ES-I3 (cell line): ENCODE measurements around the gene CD96.
"Not testable (repeated sequence)": the region's sequence is repeated elsewhere in the genome, so short reads cannot be mapped to it uniquely, and the experiment has no call there.

Source experiments
- H3K36me3 ChIP-seq: 2 replicates; pipeline ENCODE4 v1.6.1; 2013; ENCODE audit warnings: mild to moderate bottlenecking, low read length, control low read depth, moderate library complexity; ENCODE audit not compliant: insufficient read depth
- H3K4me1 ChIP-seq: 2 replicates; pipeline ENCODE4 v1.6.1; 2013; ENCODE audit warnings: mild to moderate bottlenecking, control low read depth, low read length; ENCODE audit not compliant: insufficient read depth
- H3K9ac ChIP-seq: 2 replicates; pipeline ENCODE4 v1.6.1; 2013; ENCODE audit warnings: low read depth, mild to moderate bottlenecking, low read length, moderate library complexity
- H3K9me3 ChIP-seq: 2 replicates; pipeline ENCODE4 v1.6.1; 2013; ENCODE audit warnings: mild to moderate bottlenecking, low read length, moderate library complexity; ENCODE audit not compliant: control insufficient read depth, insufficient read depth

The CD96 gene

DNA sequence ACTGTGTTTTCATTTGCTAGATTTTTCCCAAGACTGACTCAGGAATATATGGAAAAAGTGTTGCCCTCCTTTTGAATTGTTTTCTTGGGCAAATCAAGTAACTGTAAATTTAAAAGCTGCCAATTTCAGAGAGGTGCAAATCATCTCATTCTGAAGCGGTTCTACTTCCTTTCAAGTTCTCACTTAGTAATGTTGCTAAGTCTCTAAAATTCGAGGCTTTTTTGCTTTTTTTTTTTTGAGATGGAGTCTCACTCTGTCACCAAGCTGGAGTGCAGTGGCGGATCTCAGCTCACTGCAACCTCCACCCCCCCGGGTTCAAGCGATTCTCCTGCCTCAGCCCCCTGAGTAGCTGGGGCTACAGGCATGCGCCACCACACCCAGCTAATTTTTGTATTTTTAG, 130.5 kb downstream of the CD96 start:
- not testable (repeated sequence) for H3K9ac ChIP-seq, H3K9me3 ChIP-seq, H3K36me3 ChIP-seq
- H3K4me1 ChIP-seq = peaks cover 20% of the 10 kb centered on the region

DNA sequence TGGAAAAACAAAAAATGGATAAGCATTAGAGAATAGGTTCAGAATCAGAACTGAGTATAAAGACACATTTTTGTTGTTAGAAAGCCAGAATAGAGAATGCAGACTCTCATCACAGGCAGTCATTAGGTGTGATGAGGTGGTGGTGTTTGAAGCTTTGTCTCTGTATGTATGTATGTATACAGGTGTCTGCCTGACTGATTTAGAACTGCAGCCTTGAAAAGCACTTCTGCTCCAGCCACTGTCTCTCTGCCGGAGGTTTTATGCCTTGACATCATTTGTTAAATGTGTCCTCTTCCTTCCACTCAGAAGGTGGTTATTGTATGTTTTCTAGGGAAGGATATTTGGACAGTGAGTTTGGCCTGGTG, 133.8 kb downstream of the CD96 start:
- Histone ChIP-seq H3K36me3 (no peaks in the 10 kb centered on the region), H3K9ac (peak overlapping the region; percentile 22; the same call in 1 of the 2 replicates), H3K9me3 (no peaks in the 10 kb centered on the region), H3K4me1 (peaks cover 13% of the 10 kb centered on the region; the same call in 1 of the 2 replicates)

DNA sequence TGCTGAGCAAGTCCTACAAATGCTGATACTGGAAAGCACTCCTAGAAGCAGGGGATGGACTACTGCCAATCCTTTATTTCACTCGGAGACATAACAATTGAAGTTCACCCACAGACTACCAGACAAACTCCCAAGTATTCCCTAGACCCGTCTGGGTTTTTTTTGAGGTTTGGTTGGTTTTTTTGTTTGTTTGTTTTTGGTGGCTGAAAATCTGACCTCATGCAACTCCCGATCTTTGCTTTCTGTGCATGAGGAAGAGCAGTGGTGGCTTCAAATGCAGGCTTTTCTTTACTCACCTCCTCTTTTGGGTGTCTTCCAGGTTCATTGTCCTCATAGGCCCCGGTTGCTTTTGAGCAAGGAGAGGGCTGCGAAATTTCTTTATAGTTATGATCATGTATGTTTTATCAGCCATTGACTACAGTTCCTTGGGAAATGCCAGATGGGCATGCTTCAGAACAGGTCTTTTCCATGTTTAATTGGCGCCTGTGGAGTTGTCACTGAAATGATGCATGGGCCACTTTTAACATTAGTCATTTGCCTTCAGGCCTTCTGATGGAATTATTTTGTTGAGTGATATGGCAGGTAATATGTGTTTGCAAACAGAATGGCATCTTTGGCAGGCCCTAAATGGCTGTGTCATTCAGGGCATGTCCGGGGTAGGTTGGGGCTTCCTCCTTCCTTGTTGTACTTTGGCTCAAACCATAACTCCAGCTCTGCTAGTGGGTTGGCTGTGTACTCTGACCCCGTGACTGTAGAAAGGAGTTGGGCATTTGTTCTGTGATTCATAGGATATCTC, 134.4 kb downstream of the CD96 start:
- peak overlapping the region; percentile 22; the same call in 1 of the 2 replicates for H3K9ac ChIP-seq
- no peaks in the 10 kb centered on the region for H3K36me3 ChIP-seq
- H3K9me3 ChIP-seq = no peaks in the 10 kb centered on the region
- H3K4me1 ChIP-seq = peaks cover 13% of the 10 kb centered on the region; the same call in 1 of the 2 replicates

DNA sequence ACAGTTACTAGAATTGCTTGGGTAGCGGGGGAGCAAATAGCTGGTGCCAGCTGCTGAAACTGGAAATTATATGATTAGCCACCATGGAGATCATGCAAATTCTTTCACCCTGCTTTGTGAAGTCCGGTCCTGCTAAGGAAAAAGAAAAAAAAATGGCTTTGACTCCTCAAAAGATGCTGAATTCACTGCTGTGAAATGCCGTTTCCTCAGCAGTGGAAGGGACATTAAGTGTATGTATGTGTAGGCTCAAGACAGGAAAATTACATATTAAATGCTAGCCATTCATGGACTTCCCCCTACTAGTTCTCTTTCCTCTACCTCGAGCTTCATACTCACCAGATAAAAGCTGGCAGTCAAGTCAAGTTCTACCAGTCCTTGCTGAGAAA, 135.0 kb downstream of the CD96 start:
- Histone ChIP-seq H3K9ac (no peak overlapping the region), H3K4me1 (peaks cover 13% of the 10 kb centered on the region; the same call in 1 of the 2 replicates), H3K9me3 (no peaks in the 10 kb centered on the region), H3K36me3 (no peaks in the 10 kb centered on the region)

DNA sequence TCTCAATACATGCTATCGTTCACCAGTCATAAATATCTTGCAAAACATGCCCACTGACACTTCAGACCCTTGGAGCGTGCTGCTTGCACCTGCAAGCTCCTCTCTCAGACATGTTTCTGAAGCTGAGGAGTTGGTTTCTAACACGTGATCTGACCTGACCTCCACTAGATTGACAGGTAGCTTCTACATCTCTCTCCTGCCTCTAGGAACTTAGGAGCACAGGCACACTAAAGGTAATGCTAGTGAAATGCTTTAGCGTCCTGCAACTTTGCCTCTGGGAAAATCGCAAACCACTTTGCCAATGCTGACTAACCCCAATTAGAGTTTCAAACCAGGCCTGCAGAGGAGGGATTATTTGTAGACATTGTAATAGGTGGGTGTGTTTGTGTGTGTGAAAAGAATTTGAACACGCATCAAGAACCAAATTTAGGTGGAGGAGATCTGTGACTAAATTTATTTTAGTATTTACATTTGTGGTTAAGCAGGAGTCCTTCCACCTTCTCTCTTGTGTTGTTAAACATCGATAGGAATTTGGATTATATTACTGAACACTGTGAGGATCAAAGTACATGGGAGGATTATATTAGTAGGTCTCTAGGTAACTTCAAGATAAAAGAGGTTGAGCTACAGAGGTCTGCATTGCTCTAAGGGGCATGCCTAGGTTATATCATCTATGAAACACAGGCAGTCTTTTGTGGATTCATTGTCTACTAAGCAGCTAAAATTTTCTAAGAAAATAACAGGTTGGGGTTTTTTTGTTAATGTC, 139.8 kb downstream of the CD96 start:
- H3K9ac ChIP-seq = no peak overlapping the region
- no peaks in the 10 kb centered on the region for H3K9me3 ChIP-seq
- no peaks in the 10 kb centered on the region for H3K36me3 ChIP-seq
- H3K4me1 ChIP-seq = peaks cover 6% of the 10 kb centered on the region; the same call in 1 of the 2 replicates

DNA sequence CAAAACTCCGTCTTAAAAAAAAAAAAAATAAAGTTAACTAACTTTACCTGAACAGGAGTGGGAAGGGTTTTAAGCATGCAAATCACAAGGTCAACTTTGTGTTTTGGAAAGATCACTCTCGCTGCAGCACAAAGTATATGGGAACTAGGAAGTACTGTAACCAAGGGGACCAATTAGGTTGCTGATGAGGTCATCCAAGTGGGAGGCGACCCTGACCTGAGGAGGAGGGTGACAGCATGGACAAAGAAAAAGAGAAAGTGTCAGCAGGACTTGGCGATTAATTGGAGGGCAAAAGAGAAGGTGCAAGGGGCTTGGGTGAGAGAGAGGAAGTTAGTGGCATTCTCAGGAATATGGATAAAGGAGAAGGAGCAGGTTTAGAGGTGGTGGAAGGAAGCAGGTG, 142.6 kb downstream of the CD96 start:
- Histone ChIP-seq H3K9me3 (no peaks in the 10 kb centered on the region), H3K4me1 (no peaks in the 10 kb centered on the region), H3K9ac (peak overlapping the region; percentile 22; the same call in 1 of the 2 replicates), H3K36me3 (no peaks in the 10 kb centered on the region)

DNA sequence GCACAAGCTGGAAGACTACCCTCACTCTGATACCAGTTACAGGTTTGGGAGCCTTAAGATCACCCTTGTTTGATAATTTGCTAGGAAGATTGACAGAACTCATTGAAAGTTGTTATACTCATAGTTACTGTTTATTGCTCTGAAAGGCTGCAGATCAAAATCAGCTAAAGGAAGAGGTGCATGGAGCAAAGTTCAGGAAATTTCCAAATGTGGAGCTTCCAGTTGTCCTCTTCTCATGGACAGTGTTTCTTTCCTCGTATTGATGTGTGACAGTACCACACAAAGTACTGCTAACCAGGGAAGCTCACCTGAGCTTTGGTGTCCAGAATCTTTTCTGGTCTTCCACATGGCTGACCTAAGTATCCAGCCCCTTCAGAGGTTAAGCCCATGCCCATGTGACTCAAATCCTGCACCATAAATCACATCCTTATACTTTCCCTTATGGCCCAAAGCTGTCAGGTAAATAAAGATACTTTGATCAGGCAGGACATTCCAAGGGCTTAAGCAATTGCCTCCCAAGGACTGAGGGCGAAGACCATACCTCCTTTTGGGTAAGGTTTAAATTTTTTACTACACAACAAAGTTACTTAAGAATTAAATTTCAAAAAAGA, 146.3 kb downstream of the CD96 start:
- Histone ChIP-seq H3K36me3 (no peaks in the 10 kb centered on the region), H3K4me1 (no peaks in the 10 kb centered on the region), H3K9me3 (no peaks in the 10 kb centered on the region), H3K9ac (no peak overlapping the region)

DNA sequence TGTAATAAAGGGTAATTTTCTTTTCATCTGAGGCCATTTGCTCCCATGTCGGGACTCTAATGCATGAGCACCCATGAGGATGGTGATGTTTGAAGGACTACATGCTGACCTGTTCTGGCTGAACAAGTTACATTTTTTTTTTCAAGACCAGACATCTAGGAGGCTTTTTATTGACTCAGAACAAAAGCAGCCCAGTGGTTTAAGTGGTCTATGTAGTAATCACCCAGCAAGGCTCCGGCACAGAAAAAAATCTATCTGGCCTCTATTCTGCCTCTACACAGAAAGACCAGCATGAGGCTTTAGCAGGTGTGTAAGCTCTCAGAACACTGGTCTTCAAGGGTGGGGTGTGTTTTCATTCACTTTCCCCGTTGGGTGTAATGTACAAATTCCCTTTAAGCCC, 148.2 kb downstream of the CD96 start:
- H3K4me1 ChIP-seq = no peaks in the 10 kb centered on the region; the same call in 1 of the 2 replicates
- H3K9ac ChIP-seq = no peak overlapping the region
- H3K9me3 ChIP-seq = no peaks in the 10 kb centered on the region
- H3K36me3 ChIP-seq = no peaks in the 10 kb centered on the region

DNA sequence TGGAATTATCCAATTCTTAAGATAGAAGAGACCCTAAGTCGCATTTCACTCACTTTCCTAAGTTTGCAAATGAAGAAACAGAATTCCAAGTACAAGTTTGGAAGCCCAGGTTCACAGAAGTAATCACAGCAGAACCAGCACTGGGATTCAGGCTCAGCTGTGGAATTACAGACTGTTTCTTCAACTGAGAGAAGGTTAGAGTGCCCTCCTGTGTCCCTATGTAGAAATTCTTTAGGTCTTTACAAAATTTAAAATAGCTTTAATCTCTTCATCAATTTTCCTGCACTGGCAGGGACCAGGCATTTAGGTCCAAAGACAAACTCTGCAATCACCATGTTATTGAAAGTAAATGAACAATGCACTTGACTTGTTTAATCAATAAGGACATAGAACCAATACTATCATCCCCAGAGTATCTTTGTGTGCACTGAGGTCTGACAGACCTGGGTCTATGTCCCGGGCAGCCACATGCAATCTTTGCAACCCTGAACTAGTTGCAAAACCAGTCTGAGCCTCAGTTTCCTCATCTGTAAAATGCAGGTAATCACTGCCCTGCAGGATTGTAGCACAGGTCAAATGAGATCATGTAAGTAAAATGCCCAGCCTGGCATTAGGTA, 149.4 kb downstream of the CD96 start:
- Histone ChIP-seq H3K36me3 (no peaks in the 10 kb centered on the region), H3K9ac (peak overlapping the region; percentile 27; the same call in 1 of the 2 replicates), H3K9me3 (no peaks in the 10 kb centered on the region), H3K4me1 (no peaks in the 10 kb centered on the region; the same call in 1 of the 2 replicates)

DNA sequence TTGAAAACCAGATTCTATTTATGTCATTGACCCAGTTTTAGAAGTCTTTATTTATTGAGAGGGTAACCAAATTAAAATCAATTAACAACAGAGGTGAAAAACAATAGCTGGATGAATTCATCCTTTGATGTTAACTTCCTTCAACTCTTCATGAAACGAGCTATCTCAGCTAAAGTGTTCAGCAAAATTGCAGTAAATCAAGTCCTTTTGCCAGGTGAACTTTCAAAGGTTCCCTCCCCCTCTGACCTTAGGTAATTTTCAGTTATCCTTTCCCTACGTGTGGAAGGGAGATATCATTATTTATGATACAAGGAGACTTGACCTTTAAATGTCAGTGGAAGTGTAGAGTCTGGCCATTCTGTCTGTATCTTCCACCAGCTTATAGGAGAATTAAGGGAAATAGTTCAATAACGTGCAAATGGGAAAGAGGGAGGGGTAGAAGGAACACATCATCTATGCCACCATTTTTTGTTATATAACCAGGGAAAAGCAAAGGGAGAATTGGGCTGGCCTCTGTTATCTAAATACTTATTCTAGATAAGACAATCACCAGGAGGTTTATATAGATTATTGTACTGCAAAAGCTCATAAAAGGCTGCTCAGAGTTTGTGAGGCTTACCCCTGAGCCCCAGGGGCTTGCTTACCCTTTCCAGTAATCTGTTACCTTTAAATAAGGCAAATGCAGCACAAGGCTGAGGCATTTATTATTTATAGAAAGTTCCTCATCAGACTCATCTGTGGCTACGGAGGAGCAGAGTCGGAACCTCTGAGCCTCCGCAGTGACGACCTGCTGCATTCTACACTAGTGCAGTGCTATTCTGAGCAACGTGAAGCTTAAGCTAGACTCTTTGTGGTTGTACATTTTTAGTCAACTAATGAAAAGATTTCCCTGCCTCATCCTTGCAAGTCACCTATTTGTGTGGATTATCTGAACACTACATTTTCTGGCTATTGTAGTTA, 150.9 kb downstream of the CD96 start:
- H3K4me1 ChIP-seq = no peaks in the 10 kb centered on the region; the same call in 1 of the 2 replicates
- no peaks in the 10 kb centered on the region for H3K9me3 ChIP-seq
- H3K36me3 ChIP-seq = no peaks in the 10 kb centered on the region
- no peak overlapping the region for H3K9ac ChIP-seq

DNA sequence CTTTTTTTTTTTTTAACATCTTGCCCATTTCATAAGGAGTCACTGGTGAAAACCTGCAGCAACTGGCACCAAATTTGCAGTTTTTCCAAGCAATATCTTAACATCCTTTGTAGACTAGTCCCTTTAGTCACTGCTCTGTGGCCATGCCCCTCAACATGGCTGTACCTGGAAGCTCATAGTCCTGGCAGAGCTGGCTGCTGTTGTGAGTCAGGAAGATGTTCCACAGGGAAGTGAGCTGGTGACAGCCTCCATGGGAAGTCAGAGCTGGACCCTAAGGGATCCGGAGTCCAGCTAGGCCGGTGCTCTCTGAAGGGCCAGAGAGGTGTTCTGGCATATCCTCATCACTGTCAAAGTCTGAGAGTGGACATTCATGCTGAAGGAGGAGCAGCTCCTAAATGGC, 152.5 kb downstream of the CD96 start:
- Histone ChIP-seq H3K4me1 (no peaks in the 10 kb centered on the region; the same call in 1 of the 2 replicates), H3K36me3 (no peaks in the 10 kb centered on the region), H3K9ac (no peak overlapping the region), H3K9me3 (no peaks in the 10 kb centered on the region)

DNA sequence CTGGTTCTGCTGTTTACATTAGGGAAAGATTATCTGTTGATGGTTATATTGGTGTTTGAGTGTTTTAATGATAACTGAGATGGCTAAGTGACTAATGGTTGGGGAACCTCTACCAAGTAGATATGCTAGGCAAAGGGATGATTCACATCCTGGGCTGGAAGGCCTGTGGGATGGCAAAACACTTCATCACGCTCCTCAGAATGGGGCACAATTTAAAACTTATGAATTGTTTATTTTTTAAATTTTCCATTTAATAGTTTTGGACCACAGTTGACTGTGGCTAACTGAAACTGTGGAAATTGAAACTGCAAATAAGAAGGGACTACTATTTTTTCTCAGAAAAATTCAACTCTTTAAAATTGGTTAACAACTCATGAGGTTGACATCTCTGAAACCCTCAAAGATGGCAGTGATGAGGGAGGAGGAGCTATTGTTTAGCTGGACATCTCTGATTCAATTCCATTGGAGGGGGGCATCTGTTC, 153.7 kb downstream of the CD96 start:
- no peak overlapping the region for H3K9ac ChIP-seq
- H3K36me3 ChIP-seq = no peaks in the 10 kb centered on the region
- no peaks in the 10 kb centered on the region; the same call in 1 of the 2 replicates for H3K4me1 ChIP-seq
- H3K9me3 ChIP-seq = no peaks in the 10 kb centered on the region

DNA sequence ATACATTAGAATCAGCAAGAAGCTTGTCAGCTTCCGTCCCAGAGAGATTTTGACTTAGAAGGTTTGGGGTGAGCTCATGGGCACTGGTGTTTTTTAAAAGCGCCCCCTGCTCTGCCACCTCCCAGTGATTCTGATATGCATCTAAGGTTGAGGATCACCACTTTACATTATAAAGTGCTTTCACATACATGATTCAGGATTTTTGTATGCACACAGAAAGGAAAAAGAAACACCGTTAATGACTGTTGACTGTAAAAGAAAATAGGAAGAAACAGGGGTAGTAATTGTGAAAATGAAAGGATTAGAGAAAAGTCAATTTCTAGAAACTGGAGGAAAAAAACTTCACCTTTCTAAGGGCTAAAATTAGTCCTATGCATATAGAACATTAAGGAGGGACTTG, 158.1 kb downstream of the CD96 start:
- Histone ChIP-seq H3K36me3 (no peaks in the 10 kb centered on the region), H3K9me3 (no peaks in the 10 kb centered on the region), H3K4me1 (peaks cover 6% of the 10 kb centered on the region), H3K9ac (no peak overlapping the region)
